Measurements from ENCODE around the gene IGHMBP2. TPM values are rescaled to one million over a fixed set of nuclear protein-coding genes. Genes with fewer than 3 reads are reported as not detected.
A peak's percentile ranks its signal among the peaks of the same experiment; 100 is the strongest.

Gene IGHMBP2
- total RNA-seq, 1 experiment from 2014 or later, result 10.3 TPM

DNA sequence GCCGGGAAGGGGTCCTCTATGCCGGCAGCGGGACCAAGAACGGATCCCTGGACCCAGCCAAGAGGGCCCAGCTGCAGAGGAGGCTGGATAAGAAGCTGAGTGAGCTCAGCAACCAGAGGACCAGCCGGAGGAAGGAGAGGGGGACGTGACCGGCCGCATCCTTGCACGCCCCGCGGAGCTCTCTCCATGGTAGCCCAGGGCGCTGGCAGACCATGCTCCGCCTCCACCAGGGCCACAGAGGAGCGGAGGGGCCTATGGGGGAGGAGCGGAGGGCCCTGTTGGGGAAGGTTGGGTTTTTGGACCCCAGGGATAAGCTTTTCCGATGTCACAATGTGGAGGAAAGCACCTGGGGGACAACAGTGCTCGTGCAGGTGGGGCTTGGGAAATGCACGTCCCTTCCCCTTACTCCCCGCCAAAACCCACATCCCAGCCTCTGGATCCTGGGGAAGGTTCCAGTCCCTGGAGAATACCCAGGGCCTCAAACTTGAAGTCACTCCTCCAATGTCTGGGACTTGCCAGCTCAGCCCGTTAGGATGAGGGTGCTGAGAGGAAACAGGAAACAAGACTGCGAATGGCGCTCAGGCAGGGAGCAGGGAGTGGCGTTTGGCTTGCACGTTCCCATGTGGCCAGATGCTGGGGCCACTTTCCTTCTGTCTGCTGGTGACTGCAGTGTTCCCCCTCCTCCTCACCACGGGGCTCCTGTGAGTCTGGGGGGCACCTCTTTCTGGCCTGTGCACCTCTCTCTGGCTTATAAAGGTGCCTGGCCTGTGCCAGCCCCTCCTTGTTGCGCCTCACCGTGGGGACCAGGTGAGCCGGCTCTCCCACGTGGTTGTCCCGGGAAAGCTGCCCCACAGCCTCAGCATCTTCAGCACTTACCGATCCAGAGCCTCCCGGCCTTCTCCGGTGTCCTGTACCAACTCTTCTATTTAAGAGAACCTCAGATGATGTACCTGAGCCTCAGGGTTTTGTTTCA lies 36.2 kb downstream of the IGHMBP2 start:
- no peak for DNase-seq (ENCODE audit: low read depth)

DNA sequence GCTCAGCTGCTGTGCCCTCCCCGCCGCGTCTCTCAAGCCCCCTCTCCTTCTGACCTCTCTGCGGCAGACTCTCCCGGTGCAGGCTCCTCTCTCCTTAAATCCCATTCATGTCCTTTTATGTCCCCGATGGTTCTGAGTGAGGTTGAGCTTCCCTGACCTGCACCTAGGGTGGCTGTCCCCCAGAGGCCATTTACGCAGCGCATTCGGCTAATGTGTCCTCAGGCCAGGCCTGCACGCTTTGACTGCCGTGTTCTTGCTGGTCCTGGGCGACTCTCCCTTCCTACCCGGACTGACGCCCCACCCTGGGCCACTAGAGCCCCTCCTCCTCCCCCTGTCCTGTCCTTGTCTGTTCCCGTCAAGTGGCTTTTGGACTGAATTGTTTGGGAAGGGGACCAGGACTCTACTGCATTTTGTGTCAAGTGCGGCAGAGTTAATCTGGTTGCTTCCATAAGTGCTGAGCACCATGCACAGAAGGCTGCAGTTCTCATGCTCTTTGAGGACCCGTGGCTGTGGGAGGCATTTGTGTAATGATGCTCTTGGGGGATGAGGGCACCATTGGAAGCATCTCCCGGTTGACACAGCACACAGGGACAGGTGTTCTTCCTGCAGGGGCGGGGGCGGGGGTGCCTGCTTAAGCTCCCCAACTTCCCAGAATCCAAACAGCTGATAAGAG lies 37.1 kb downstream of the IGHMBP2 start:
- no peak for DNase-seq (ENCODE audit: low read depth)

DNA sequence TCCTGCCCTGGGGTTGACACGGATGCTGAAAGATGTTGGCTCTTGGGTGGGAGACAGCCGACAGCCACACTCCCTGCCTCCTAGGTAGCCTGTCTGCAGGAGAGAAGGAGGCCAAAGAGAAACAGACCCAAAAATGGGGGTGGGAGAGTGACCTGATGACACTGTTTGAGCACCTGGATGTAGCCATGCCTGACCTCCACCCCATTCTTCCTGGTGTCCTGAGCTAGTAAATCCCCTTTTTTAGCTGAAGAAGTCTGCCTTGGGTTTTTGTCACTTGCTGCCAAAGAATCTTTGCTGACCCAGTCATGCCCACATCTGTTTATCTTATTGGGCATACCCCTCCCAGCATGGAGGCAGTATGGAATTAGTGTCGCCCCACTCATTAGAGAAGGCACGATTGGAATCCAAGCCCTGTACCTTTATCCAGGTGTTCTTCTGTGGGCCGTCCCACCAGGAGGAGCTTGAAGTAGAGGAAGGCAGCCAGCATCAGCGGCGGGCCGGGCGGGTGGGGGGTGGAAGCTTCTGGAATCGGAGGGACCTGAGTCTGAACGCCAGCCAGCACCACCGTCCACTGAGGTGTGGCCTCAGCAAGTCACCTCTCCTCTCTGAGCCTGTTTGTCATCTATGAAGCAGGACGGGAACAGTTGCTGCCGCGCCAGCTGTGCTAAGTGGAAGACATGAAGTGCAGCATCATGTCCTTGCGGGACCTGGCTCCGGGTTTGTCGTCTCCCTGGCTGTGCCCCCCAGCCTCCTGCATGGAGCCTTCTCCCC lies 37.8 kb downstream of the IGHMBP2 start:
- DNase-seq (ENCODE audit: low read depth), result no peak

DNA sequence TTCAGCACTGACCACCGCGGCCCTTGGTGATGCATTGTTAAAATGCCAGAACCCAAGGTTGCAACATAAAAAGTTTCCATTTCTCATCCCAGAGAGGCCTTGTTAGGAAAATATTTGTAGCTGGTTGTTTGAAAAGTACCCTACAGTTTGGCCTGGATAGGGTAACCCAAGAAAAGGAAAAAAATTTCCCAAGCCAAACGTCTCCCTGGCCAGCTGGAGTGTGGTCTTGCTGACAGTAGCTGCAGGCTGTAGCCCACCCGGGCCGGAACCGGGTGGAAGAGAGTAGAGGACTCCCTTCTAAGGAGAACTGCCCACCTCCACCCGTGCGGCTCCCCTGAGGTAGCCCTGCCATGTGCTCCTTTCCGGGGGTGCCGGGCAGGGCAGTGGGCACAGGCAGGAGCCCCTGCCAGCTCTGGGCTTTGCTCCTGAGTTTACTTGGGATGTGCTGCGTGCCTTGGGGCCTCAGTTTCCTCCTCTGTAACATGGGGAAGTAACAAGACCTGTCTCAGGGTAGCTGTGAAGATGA lies 38.5 kb downstream of the IGHMBP2 start:
- no peak for DNase-seq (ENCODE audit: low read depth)

DNA sequence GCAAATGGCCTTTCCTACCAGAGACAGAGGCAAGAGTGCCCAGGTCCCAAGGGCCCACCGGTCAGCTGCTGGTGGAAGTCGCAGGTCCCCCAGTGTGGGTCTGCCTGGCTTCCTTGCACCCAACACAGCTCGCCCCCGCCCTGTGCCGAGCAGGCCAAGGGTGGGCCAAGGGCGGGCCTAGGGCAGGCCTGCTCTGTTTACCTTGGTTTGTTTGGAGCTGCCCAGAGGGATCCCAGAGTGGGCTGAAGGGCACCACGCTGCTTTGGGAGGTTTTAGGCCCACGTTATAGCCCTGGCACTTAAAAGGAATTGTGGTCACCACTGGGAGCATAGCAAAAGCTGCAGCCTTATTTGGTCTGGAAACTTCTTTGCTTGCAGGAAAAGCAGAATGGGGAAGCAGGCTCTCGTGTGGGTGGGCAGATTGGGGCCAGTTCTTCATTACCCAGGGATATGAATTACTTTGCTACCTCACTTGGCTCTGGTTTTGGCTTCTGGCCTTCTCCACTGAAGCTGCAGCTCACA lies 39.1 kb downstream of the IGHMBP2 start:
- DNase-seq (ENCODE audit: low read depth), result no peak

DNA sequence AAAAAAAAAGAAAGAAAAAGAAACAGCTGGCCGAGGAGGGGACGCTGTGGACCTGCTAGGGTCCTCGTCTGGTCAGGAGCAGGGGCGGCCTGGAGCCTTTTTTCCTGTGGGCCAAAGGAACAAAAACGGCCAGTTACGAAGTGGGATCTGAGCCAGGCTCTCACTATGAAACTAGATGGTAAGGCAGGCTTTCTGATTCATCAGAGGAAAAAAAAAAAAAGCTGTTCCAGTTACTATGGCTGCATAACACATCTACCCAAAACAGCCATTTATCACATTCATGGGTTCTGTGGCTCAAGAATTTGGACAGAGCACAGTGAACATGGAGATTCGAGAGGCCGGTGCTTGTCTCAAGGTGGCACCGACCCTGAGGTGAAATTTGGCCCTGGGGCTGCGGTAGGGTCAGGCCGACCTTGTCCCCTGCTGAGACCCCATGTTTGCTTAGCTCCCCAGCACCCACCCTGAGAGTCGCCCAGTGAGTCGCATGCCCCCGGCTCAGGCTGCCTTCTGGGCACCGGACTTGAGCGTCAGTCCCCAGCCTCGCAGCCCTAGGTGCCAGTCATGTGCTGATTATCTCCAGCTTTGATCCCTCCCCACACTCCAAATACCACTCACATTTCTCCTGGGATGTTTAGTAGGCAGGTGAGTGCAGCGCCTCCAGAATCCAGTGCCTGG lies 42.9 kb downstream of the IGHMBP2 start:
- peak; percentile 69 for DNase-seq (ENCODE audit: low read depth)

DNA sequence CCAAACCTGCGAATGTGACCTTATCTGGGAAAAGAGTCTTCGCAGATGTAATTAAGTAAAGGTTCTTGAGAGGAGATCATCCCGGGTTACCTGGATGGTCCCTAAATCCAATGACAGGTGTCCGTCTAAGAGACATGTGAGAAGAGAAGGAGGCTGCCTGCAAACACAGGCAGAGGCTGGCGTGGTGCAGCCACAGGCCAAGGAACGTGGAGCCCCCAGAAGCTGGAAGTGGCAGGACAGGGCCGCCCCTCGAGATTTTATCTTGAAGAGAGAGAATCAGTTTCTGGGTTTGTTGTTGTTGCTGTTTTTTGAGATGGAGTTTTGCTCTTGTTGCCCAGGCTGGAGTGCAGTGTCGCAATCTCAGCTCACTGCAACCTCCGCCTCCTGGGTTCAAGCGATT lies 43.5 kb downstream of the IGHMBP2 start:
- no peak for DNase-seq (ENCODE audit: low read depth)

DNA sequence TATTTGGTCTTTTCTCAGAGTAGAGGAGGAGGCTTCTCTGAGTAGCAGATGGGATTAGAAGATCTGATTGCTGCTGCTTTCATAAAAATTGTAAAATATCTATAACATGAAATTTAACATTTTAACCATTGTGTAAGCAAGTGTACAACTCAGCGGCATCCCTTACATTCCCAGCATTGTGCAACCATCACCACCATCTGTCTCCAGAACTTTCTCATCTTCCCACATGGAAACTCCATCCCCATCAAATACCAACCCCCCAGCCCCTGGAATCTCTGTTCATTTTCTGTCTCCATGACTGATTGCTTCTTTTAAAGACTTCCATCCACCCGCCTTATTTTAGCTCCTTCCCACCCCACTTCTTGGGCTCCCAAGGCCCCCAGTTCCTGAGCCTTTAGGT lies 44.8 kb downstream of the IGHMBP2 start:
- no peak for DNase-seq (ENCODE audit: low read depth)

DNA sequence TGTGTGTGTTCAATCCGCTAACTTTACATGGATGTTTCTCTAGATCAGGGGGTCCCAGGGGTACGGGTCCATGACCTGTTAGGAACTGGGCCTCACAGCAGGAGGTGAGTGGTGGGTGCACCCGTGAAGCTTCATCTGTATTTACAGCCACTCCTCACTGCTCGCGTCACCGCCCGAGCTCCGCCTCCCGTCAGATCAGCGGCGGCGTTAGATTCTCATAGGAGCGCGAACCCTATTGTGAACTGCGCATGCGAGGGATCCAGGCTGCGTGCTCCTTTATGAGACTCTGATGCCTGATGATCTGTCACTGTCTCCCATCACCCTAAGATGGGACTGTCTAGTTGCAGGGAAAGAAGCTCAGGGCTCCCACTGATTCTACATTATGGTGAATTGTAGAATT lies 45.2 kb downstream of the IGHMBP2 start:
- DNase-seq (ENCODE audit: low read depth), result no peak

DNA sequence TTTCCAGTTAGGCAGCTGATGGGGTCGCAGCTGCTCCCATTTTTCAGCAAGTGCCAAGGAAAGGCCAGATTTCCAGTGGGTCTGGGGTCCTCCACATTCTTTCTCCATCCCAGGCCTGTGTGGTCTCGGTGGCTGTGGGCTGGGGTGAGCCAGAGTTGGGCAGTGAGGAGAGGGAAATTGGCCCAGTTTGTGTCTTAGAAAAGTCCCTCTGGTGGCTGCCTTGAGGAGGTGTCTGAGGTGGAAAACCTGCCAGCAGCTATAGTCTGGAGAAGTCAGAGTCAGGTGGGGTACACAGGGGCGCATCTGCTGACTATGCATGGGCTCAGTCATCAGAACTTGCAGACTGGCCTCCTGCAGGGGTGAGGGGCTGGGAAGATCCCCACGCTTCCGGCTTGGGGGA lies 46.6 kb downstream of the IGHMBP2 start:
- no peak for DNase-seq (ENCODE audit: low read depth)

DNA sequence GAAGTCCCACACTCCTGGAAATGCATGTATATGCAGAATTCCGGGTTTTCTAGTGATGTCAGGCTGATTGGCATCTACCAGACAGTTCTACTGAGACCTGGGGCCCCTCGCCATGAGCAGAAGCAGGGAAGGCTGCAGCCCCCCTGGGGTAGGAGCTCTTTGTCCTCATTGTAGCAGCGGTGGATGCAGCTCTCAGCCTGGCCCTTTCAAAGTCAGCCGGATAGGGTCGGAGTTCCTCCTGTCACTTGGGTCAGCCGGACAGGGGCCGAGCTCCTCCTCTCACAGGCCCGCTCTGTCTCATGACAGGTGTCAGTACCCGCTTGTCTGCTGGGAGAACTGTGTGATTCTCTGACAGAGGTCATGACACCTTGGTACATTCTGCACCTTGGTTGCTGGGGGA lies 47.1 kb downstream of the IGHMBP2 start:
- no peak for DNase-seq (ENCODE audit: low read depth)

DNA sequence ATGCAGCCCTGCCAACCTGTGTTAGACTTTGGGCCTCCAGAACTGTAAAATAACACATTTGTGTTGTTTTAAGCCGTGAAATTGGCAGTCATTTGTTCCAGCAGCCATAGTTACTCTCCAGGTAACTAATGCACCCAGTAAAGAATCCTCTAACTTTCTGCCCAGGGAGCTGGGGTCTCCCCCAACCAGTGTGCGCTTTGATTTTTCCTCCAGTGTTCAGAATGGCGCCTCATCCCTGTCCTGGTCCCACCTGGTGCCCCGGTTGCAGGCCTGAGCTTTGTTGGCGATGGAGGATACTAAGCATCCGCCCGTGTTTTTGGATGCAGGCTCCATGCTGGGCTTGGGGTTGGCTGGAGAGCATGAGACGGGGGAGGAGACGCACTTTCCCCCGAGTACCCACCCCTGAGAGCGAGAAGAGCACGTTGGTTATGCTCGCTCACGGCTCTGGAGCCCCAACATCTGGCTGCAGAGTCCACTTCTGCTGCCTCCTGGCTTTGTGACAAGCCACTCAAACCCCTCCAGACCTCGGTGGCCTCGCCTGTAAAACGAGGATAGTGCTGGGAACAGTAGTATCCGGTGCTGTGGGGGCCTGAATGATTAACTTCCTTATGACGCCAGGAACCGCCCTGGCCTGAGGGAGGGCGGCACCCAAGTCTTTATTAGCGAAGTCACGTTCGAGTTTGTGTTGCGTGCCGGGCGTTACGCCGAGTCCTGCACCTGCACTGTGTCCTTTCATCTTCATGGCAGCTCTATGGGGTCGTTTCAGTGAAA lies 51.3 kb downstream of the IGHMBP2 start:
- peak; percentile 37 for DNase-seq (ENCODE audit: low read depth)

DNA sequence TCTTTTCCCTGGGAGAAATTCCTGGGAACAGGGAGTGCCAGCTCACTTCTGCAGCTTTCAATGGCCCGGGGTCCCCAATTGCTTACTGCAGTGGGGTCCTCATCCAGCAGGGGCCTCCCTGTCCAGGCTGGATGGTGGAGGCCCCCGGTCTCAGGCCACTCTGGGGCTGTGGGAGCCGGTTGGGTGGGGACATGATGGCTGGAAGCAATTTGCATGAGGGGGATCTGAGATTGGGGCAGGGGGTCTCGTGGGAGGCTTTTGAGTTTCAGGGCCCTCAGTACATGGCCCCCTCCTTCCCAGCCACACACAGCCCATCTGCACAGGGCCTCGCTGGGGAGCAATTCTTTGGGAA lies 51.9 kb downstream of the IGHMBP2 start:
- no peak for DNase-seq (ENCODE audit: low read depth)

DNA sequence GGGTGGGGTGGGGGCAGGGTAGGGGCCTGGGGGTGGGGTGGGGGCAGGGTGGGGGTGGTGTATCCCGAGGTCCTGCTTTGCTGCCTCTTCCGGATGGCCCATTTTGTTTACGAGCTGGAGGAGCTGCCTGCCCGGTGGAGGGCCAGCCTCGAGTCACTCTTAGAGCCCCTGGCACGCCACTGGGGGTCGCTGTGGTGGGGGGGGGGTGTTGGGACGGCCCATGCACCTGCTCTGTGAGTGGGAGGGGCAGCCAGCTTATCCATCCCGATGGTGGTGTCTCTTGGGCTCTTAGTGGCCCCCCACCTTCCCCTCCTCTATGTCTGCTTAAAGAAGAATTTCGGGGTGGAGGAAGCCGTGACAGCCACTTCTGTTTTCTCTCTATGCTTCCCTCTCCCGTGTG lies 52.5 kb downstream of the IGHMBP2 start:
- DNase-seq (ENCODE audit: low read depth), result no peak

DNA sequence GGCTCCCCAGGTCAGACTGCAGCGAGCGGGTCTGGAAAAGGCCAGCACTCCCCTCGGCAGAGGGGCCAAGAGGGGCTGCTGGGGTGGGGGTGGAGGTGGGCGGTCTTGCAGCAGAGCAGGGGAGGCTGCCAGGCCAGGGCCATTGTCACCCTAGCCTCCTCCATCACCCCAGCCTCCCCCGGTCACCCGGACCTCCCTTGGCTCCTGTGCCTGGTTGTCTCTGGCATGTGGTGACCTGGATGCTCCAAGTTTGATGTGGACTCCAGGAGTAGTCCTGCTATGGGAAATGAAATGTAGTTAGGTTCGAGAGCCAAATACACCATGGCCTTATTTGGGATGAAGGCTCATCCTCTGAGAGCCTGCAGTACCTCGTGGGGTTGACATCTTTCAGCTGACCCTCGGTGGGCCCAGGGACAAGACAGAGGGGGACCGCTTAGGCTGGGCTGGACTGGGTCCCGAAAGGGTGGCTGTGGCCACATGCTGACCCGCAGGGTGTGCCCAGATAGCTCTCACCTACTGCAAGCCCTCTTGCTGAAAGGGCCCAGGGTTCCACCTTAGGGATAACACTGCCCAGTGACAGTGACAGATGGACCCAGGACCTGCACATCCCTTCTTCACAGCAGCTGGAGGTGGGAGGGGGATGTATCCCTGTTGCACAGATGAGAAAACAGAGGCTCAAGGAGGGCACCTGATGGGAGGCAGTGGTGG lies 53.0 kb downstream of the IGHMBP2 start:
- no peak for DNase-seq (ENCODE audit: low read depth)

DNA sequence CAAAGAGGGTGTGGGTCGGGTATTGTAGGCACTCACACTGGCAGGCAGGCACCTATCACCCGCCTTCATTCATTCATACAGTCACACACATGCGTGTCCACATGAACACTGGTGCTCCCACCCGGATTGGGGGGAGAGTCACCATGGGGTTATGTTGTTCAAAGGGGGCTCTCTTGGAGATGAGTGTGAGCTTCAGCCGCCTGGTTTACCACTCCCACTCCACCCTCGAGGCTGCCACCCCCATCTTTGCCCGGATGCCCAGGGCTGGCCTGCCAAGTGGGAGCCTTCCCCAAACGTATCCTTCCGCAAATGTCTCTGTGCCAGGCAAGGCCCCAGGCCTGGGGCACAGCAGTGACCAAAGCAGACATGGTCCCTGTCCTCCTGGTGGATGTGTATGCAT lies 54.5 kb downstream of the IGHMBP2 start:
- no peak for DNase-seq (ENCODE audit: low read depth)

DNA sequence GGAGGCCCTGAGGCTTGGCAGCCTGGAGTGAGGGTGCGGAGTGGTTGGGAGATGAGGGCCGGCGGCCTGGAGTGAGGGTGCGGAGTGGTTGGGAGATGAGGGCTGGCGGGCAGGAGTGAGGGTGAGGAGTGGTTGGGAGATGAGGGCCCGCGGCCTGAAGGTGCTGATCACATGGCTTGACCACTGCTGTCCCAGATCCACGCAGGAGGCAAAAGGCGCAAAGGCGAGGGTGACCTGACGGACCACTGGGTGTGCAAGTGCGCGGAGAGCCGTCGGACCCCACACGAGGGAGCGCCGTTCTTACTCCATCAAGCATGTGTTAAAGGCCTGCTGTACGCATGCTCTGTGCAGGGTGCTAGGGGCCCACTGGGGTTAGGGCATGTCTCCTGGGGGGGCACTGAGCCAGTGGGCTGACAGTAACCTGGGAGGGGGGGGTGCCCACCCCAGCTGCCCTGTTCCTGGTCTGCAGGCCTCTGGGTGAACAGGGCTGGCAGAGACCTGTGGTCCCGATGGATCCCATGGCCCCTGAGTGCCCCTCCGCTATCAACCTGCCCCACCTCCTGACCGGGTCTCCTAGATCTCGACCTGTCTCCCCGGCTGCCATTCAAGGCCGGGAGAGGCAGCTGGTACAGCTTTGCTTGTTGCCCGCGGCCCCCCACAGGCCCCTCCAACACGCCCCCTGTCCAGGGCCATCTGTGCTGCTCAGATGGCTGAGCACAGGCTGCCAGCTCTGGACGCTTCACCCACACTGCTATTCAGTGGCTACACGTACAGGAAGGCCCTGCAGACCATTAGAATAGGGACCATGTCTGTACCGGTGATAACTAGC lies 56.0 kb downstream of the IGHMBP2 start:
- DNase-seq (ENCODE audit: low read depth), result no peak

DNA sequence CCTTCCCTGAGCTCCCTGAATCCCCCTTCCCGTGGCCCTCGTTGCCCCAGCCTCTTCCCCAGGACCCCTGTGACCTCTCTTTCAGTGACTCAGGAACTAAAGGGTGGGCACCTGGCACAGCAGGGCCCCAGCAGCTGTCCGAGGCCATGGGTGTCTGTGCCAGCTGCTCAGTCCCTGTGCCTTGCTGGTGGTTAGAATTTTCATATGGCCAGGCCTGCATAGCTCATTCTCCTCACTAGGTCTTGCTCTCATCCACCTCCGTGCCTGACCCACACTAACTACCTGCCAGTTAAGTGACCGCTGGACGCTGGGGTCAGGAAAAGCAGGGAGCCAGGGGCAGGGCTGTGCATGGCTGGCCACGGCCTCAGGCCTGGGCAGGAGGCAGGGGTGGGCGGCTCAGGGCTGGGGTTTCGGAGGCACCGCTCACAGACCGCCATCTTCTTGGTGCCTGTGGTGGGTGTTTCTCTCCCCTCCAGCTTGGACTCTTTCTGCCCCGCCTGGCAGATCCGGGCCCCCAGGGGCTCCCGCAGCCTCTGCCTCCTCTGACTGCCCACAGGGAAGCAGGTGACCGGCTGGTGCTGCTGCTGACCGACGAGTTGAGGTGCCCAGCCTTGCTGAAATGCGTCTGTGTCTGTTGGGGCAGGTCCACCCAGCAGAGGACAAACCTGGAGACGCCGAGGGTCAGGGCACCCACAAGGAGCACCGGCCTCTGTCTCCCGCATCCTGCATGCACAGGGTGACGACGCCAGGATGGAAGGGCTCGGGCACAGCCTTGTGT lies 56.8 kb downstream of the IGHMBP2 start:
- DNase-seq (ENCODE audit: low read depth), result no peak
